GM03348 (cell line): ENCODE data around the gene CLDN1.
A peak's percentile ranks its signal among the peaks of the same experiment; 100 is the strongest.

Experiments used
- DNase-seq: peaks from one replicate; pipeline ENCODE4 v3.0.0; 2012; ENCODE audit warnings: low spot score

CLDN1 gene

DNA sequence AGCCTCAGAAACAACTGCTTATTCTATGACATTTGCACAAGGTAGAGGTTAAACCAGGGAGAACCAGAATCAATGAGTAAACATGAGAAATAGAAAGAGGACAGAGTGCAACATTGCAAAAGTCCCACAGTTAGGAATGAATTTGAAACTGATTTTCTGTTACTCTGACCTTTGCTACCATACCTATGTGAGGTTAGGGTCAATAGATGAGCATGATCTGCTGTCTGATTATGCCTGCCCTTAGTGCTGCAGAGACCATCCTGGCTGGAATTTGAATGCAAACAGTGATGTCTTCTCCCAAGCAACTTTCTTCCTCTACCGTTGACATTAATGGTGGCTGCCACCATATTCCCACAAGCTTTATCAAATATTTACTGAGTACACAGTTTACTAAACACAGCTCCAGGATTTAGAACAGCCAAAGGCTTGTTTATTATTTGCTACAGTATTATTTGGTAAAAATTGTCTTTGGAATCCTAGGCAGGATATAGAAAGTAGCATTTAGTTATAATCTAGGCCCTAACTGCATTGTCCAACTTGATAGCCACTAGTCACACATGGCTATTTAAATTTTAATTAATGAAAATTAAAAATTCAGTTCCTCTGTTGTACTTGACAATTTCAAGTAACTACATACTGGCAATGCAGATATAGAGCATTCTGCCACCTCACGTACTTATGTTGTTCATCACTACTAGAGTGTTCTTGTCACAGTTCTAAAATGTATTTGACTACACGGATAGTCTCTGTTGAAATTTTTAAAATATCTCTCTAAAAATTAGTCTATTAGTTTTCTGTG lies 8.9 kb upstream of the CLDN1 start:
- no peak for DNase-seq

DNA sequence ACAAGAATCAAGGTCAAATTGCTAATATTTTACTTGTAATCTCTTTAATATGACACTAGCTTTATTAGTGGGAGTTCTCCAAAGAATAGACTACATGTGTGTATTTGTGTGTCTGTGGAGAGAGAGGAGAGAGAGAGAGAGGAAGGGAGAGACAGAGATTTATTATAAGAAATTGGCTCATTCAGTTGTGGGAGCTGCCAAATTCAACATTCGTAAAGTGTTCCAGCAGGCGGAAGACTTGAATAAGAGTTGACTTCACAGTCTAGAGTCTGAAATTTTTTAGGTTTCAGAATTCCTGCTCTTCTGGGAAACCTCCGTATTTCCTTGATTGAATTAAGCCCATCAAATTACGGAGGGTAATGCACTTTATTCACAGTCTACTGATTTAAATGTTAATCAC lies 4.7 kb upstream of the CLDN1 start:
- no peak for DNase-seq

DNA sequence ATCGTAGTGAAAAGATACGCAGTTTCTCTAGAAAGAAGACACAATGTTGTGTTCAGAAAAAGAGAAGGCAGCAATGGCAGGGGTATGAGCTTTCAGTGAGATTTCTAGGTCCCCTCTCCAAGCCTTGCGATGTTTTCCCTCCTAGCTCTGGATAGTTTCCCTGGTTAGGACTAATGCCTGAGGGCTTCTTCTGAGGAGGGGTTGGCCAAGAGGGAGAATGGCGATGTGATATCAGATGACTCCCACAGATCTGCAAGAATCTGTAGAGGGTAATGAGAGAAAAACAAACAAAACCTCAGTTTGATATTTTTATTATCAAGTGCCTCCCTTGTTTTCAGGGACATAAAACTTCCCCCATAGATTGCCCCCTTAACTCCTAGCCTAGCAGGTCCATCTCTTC lies 4.1 kb upstream of the CLDN1 start:
- DNase-seq, result no peak

DNA sequence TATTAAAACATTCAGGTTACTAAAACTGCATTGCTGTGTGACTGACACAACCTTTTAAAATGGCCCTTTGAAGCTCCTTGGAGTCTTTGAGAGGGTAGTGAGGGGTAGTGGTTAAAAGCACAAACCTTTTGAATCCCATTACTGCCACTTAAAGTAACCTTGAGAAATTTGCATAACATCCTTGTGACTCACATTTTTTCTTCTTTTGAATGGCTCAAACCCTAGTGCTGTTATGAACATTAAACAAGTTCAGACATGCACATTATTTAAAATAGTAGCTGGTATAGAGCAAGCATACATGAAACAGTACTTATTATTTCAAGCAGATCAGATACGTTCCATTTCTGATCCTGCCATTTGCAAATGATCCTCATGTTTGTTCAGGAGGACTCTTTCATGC lies 3.7 kb upstream of the CLDN1 start:
- no peak for DNase-seq

DNA sequence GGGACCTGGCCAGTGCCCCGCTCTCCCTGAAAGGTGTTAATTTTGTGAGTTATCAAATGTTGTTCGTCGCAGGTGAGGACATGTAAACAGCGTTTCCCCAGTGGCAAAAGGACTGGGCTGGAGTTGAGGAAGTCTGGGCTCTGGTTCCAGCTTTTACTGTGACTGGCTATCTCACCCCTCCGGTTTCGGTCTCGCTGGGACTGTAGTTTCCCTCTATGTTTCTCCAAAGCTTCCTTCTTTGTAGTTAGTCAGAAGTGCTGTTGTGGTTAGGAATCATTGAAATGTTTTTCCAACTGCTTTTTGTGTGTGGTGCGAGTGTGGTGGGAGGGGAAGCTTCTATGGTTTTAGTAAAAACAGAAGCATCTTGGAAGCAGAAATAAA lies 990 bp upstream of the CLDN1 start:
- DNase-seq, result no peak

DNA sequence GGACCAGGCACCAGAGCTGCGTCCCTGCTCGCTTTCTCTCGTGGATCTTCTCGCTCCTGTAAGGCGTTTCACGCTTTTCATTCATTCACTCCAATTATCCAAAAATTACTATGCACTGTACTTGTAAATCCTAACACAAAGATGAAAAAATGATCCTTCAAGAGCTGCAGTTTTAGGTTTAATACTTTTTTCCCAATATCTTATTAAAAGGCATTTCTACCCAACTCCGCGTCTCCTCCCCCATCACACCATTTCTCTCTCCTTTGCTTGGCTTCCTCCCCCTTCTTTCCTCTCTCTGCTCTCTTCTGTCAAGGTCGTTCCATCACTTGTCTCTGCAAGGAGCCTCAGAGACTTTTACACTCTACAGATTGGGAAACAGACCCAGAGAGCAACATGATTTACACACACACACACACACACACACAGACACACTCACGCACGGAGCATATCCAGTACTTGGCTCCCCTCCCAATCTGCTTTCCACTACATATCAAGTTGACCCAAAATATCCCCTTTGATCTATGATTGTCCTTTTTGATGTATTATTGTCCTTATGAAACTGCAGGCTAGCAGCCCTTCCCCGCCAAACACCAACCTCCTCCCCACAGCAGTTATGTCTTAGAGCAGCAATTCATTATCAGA lies 479 bp upstream of the CLDN1 start:
- DNase-seq, result no peak

DNA sequence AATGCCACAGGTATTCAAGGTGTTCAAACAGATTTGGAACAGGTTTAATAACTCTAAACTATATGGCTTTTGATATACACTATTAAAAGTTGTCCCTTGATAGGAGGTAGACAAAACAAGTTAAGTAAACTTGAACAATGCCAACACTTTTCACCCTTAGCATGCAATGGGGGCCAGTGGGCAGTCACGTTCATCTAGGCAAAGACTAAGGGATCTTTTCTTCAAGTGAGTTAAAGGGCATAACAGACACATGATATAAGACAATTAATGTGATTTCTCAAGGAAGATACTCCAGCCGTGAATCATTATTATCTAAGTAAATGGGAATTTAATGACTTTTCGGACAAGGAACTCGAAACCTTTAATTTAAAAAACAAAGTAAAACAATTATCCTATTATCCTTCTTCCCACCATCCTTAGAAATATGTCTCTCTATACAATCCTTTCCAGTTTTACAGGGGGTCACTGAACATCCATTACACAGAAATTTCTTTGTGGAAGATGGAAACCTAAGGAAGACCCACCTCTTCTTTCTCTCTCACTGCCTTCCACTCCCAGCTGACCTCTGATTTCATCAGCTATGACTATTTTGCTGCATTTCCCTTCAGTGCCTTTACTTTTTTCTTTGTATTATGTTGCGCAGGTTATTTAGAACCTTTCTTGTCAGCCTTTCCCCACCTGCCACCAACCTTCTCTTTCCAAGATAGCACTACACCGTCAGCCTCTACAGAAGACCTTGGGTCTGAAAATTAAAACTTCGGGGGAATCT lies 1.5 kb downstream of the CLDN1 start:
- DNase-seq, result no peak

DNA sequence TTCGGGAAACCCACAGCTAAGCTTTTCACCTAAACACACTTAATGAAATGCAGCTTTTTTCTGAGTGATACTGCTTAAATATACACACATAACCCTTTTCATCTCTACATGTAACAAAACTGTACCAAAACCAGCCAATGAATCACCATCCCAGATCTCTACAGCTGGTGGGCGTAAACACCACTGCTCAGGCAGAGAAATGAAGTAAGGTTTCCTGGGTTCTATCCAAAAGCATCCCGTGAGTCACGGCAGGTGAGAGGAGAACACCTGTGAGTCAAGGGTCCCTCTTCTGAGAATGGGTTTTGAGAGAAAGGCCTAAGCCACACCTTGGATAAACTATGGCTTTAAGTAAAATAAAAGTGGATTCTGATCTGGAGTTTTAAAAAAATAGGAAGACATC lies 2.6 kb downstream of the CLDN1 start:
- no peak for DNase-seq

DNA sequence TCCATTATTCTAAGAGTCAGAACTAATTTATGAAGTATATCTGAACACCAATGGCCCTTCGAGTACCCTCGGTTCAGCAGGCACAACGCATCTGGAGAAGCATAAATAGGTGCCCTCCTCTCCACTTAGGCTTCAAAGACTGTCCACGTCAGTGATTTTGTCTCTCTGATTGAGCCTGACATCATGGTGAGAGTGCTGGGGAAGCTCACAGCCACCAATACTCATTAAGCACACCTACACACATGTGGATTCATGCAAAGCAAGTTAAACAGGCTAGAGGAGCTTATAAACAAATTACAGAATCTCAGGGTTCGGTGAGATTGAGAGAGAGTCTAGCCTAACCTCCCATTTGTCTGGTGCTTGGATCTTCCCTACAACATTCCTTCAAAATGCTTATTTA lies 3.6 kb downstream of the CLDN1 start:
- DNase-seq, result no peak

DNA sequence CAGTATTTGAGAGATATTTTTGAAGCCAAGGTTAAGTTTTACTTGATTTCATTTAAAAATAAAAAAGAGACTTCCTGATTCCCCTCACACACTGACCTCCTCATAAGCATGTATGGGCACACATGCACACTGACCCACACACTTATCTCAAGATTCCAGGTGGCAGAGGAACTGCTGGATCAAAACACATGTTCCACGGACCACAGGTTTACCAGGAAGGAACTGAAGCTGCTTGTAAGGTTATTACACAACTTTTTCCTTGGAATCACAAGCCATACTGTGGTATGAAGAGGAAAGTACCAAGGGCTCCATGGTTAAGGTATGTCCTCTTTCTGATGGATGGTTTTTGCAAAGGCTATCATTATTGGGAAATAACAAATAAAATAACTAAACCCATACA lies 7.5 kb downstream of the CLDN1 start:
- DNase-seq, result no peak

DNA sequence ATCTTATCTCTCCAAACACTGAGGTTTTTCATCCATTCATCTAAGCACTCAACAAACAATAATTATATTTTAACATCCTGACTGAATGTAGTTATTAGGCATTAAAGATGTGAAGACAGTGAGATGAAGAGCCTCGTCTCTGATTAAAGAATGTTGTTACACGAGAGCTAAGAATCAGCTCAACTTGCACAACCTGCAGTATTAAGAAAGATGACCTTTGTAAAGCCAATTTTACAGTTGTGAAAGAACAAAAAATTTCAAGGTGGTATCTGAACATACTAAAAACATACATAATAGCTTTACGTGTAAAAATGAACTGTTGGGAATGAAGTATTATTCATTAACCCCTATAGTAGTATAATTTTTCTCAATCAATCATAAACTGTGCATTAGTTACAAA lies 12.8 kb downstream of the CLDN1 start:
- DNase-seq, result no peak

DNA sequence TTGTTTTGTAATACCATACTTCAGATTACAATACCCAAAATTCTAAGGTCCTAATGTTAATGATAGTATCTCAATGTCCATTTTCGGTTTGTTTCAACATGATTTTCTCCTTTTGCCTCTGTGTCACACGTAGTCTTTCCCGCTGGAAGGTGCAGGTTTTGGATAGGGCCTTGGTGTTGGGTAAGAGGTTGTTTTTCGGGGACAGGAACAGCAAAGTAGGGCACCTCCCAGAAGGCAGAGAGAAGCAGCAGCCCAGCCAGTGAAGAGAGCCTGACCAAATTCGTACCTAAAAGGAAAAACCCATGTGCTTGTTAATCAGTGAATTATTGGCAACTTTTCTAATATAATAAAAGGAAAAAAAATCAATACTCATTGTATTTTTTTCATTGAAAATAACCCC lies 14.1 kb downstream of the CLDN1 start:
- DNase-seq, result no peak

DNA sequence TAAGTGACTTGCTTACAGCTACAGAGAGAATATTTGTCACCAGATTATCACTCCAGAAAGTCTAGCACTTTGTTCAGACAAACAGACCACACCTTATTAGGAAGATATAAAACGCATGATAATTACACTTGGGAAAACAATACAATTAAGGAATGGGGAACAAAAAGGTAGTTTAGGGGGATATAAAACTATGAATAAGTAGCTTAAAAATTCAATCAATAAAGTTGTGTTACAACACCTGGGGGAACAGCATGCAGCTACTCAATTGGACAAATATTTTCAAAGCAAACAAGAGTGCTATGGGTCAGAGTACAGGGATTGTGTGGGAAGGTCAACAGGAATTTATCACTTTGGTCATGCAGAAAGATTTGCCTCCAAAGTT lies 15.1 kb downstream of the CLDN1 start:
- no peak for DNase-seq

DNA sequence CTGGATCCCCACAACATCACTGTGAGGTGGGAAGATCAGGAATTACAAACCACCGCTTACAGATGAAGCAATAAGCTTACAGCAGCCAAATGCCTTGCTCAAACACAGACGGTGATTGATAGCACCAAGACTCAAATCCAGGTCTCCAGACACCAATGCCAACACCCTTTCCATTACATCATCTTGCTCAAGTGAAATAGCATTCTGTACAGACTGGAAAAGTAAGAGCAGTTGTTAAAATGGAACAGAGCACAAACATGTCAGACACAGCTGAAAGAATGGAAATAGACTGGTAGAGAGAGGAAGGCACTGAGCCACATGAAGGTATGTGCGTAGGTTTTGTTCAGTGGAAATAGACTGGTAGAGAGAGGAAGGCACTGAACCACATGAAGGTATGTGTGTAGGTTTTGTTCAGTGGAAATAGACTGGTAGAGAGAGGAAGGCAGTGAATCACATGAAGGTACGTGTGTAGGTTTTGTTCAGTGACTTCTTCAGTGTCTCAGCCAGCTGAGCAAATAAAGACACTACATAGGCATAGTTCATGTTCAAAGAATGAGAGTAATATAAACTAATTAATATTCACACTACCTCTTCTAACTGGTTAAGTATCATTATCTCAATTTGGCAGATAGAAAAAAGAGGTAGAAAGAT lies 15.6 kb downstream of the CLDN1 start:
- peak; percentile 24 for DNase-seq

DNA sequence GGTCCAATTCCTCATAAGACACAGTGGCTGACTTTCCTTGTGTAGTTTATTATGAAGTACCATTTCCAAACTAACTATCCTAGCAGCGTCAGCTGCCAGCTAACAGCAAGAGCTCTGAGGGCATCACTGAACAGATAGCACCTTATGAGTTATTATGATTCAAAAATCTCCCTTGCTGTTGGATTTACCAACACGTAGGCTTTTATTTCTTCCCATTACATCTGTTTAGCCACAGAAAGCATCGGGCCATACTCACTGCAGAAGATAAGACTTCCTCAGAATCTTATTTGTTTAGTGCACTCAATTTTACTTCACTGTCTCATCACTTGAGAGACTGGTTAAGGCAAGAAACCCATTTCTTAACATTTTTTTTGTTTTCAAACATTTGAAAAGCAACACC lies 16.2 kb downstream of the CLDN1 start:
- DNase-seq, result no peak

DNA sequence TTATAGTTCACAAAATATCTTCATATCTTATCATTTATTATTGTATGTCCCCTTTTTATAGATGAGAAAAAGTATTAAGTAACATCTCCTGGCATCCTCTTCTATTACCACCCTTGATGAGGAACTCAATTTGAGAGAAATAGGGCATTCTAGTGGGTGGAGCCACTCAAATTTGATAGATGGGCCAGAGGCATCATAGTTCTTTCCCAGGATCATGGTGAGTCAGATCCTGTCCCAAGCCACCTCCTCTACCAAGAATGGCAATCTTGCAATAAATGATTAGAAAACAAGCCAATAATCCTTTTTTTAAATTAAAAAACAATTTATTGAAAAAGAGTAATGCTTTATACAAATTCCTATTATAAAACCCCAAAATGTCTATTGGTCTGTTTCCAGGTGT lies 16.8 kb downstream of the CLDN1 start:
- DNase-seq, result peak; percentile 7

DNA sequence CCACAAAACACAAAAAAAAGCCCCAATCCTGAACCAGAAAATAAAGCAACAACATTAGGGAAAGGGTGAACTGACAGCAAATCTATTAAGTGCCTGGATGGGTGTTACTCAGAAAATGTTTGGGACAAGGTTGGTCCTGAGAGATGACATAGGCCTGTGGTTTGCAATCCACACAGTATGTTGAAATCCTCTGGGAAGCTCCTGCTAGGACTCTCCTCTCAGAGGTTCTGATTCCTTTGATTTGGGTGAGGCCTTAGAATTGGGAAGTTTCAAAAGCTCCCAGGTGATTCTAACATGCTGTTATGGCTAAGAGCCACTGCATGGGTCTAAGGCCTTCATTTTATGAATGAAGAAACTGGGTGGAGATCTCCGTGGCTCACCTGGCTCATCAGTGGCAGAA lies 18.4 kb downstream of the CLDN1 start:
- DNase-seq, result peak; percentile 6

DNA sequence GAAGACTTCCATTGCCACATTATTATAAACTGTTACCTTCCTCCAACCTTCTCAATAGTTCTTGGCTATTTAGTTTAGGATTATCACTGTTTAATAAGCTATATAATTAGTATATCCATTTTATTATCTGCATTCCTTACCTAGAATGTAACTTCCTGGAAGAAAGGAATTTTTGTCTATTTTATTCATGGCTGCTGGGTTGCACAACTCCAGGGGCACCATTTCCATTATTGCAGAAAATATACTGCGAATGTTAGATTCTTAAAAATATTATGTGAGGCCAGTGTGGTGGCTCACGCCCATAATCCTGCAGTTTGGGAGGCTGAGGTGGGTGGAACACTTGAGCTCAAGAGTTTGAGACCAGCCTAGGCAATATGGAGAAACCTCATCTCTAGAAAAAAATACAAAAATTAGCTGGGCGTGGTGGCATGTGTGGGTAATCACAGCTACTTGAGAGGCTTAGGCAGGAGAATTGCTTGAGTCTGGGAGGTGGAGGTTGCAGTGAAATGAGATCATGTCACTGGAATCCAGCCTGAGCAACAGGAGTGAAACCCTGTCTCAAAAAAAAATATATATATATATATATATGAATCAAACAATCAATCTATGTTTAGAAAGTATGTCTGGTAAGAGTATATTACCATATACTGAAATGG lies 19.9 kb downstream of the CLDN1 start:
- DNase-seq, result no peak

DNA sequence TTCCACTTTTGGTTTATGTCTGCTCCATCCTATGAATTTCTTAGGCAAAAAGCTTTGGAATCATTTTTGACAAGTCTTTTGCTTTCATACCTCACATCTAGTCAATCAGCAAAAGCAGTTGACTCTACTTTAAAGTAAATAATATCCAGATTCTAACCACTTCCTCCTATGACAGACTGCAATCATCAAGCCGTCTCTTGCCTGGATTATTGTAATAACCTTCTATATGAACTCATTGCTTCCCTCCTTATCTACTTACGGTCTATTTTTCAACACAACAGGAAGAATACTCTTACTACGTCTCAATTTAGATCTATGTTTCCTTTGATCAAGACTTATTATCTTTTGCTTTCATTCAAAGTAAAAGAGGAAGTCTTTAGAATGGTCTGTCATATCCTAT lies 20.7 kb downstream of the CLDN1 start:
- DNase-seq, result no peak

DNA sequence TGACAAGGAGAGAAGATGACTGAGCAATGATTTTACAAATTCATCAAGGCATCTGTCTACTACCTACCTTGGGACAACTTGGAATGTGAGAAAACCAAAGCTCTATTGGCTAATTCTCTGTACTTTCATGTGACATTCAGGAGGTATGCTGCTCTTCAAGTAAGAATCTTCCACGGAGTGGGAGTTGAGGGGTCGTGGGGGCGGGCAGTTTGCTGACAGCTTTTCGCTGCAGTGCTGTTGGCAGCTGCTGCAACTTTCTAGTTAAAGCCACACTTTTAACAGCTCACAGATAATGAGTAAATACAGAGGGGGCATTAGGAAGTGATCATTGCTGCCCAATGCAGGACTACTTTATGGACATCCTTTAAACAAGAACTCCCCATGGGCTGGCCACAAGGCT lies 22.3 kb downstream of the CLDN1 start:
- no peak for DNase-seq

DNA sequence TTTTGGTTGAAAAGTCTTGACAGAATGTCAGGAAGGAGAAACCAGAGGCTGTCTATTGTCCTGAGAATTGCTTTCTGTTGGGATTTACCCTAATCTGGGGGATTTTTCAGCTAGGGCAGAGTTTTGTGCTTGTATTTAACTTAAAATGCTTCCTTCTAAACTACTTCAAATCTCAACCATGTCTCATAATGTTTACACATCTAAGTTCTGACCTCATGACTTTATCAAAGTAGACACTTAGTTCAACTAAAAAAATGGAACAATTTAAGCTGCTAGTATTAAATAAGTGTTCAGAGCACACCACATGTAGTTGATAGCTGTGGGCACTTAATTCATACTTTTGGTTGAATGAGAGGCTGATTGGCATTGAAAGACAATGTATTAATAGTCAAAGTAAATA lies 28.2 kb downstream of the CLDN1 start:
- DNase-seq, result no peak

DNA sequence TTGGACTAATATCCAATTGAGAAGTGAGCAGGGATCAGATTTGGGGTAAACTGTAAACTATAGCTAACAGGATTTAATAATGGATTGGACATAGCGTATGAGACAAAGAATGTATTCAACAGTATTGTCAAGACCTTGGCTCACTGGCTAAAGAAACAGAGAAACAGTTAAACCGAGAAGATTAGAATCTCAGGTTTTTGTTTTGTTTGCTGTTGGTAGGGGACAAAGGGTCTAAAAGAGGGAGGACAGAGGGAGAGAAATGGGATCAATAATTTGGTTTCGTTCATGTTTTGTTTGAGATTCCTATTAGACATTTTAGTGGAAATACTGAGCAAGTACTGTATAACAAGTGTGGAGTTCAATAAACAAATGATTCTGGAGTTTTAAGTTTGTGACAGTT lies 28.6 kb downstream of the CLDN1 start:
- DNase-seq, result no peak
